Activated CD4-positive, alpha-beta memory T cell treated with anti-CD3 and anti-CD28 coated beads, Interleukin-2, amount 10 ng/mL, durations not matched to agents 7 days and 5 days (primary cell): ENCODE data around the gene ITGA5. TPM values are rescaled to one million over a fixed set of nuclear protein-coding genes. Genes with fewer than 3 reads are reported as not detected.
A peak's percentile ranks its signal among the peaks of the same experiment; 100 is the strongest.

Source experiments
- CTCF ChIA-PET: fragments of 350-600 bp; sonication (Branson Sonifier 250); formaldehyde crosslinking; loops from one replicate; lab custom pipeline; 2021; ENCODE audit warnings: antibody characterized with exemption, inconsistent platforms; lab: Charles Lee
- POLR2A ChIA-PET: fragments of 350-600 bp; sonication (Branson Sonifier 250); formaldehyde crosslinking; loops from one replicate; lab custom pipeline; 2021; ENCODE audit warnings: antibody characterized with exemption; lab: Charles Lee
- DNase-seq: peaks from one replicate; pipeline ENCODE4 v3.0.0-alpha.2; 2020
- H3K27ac Mint-ChIP-seq: one replicate; pipeline ENCODE4 v1.8.0; 2021; ENCODE audit warnings: mild to moderate bottlenecking, mixed read lengths
- H3K27me3 Mint-ChIP-seq: one replicate; pipeline ENCODE4 v1.8.0; 2021; ENCODE audit warnings: mixed read lengths
- H3K36me3 Mint-ChIP-seq: one replicate; pipeline ENCODE4 v1.8.0; 2021; ENCODE audit warnings: low read depth, mixed read lengths
- H3K4me1 Mint-ChIP-seq: one replicate; pipeline ENCODE4 v1.8.0; 2021; ENCODE audit warnings: mixed read lengths
- H3K4me3 Mint-ChIP-seq: one replicate; pipeline ENCODE4 v1.8.0; 2021; ENCODE audit warnings: mild to moderate bottlenecking, mixed read lengths
- H3K9me3 Mint-ChIP-seq: one replicate; pipeline ENCODE4 v1.8.0; 2021; ENCODE audit warnings: mixed read lengths
- total RNA-seq, 2 experiments: library from RNA; stranded (reverse); gene quantifications; one replicate each; pipeline ENCODE4 v1.2.3, GENCODE V29; 2021

ITGA5 gene
- total RNA-seq, 2 experiments from 2014 or later: 102 to 107 TPM

- ChIA-PET POLR2A (interaction anchor here (1.0 to 1.4 kb wide), 2 partner anchors 18 to 104 kb away, joined by 3 read pairs; partner anchors contain the start of gene NCKAP1L), CTCF (interaction anchor here (0.5 to 3.6 kb wide), 11 partner anchors 9 to 142 kb away, joined by 3 to 25 read pairs (median 4); no protein-coding TSS in a partner anchor)
- Mint-ChIP-seq H3K36me3 (peaks cover 54% of the 10 kb centered on the region), H3K9me3 (no peaks in the 10 kb centered on the region), H3K4me1 (peaks cover 44% of the 10 kb centered on the region), H3K4me3 (no peak overlapping the region), H3K27ac (no peak overlapping the region), H3K27me3 (no peaks in the 10 kb centered on the region)
- DNase-seq: no peak
These were observed 25.9 kb downstream of the ITGA5 start for GRCh38 chr12:54393207-54393609.

- Mint-ChIP-seq H3K9me3 (no peaks in the 10 kb centered on the region), H3K4me3 (no peak overlapping the region), H3K4me1 (peaks cover 39% of the 10 kb centered on the region), H3K36me3 (peaks cover 48% of the 10 kb centered on the region), H3K27me3 (no peaks in the 10 kb centered on the region), H3K27ac (no peak overlapping the region)
- CTCF ChIA-PET: interaction anchor here (0.8 to 3.6 kb wide), 9 partner anchors 9 to 50 kb away, joined by 3 to 25 read pairs (median 4); no protein-coding TSS in a partner anchor
- POLR2A ChIA-PET: interaction anchor here (1.4 kb wide), 1 partner anchor 18 kb away, joined by 3 read pairs; no protein-coding TSS in a partner anchor
- DNase-seq: no peak
These were observed 26.4 kb downstream of the ITGA5 start for GRCh38 chr12:54392485-54393206.

GRCh38 chr12:54390668-54391551, 28.2 kb downstream of the ITGA5 start:
- H3K36me3 Mint-ChIP-seq: peaks cover 34% of the 10 kb centered on the region
- POLR2A ChIA-PET: no interaction called here
- no peak overlapping the region for H3K27ac Mint-ChIP-seq
- CTCF ChIA-PET: interaction anchor here (1.1 to 3.6 kb wide), 2 partner anchors 10 to 48 kb away, joined by 4 to 25 read pairs; no protein-coding TSS in a partner anchor
- peak; percentile 59 for DNase-seq
- H3K9me3 Mint-ChIP-seq: no peaks in the 10 kb centered on the region
- no peak overlapping the region for H3K4me3 Mint-ChIP-seq
- H3K27me3 Mint-ChIP-seq: no peaks in the 10 kb centered on the region
- peaks cover 33% of the 10 kb centered on the region for H3K4me1 Mint-ChIP-seq

- Mint-ChIP-seq H3K27me3 (no peaks in the 10 kb centered on the region), H3K27ac (no peak overlapping the region), H3K36me3 (peaks cover 28% of the 10 kb centered on the region), H3K9me3 (no peaks in the 10 kb centered on the region), H3K4me1 (peaks cover 32% of the 10 kb centered on the region), H3K4me3 (no peak overlapping the region)
- ChIA-PET CTCF (no interaction called here), POLR2A (no interaction called here)
- no peak for DNase-seq
These were observed 28.8 kb downstream of the ITGA5 start for GRCh38 chr12:54390176-54390667.

- ChIA-PET CTCF (no interaction called here), POLR2A (no interaction called here)
- Mint-ChIP-seq H3K4me3 (no peak overlapping the region), H3K4me1 (peaks cover 27% of the 10 kb centered on the region), H3K36me3 (peaks cover 22% of the 10 kb centered on the region), H3K27me3 (no peaks in the 10 kb centered on the region), H3K9me3 (no peaks in the 10 kb centered on the region), H3K27ac (no peak overlapping the region)
- DNase-seq: no peak
These were observed 29.4 kb downstream of the ITGA5 start for GRCh38 chr12:54389607-54390175.

- Mint-ChIP-seq H3K36me3 (peaks cover 17% of the 10 kb centered on the region), H3K27me3 (no peaks in the 10 kb centered on the region), H3K9me3 (no peaks in the 10 kb centered on the region), H3K4me3 (no peak overlapping the region), H3K27ac (no peak overlapping the region), H3K4me1 (peaks cover 21% of the 10 kb centered on the region)
- ChIA-PET POLR2A (no interaction called here), CTCF (no interaction called here)
- no peak for DNase-seq
These were observed 29.9 kb downstream of the ITGA5 start for GRCh38 chr12:54389134-54389508.

- peaks cover 10% of the 10 kb centered on the region for H3K36me3 Mint-ChIP-seq
- no peak overlapping the region for H3K4me3 Mint-ChIP-seq
- H3K4me1 Mint-ChIP-seq: peaks cover 15% of the 10 kb centered on the region
- ChIA-PET CTCF (interaction anchor here (0.6 to 2.6 kb wide), 7 partner anchors 7 to 51 kb away, joined by 3 to 19 read pairs (median 4); no protein-coding TSS in a partner anchor), POLR2A (interaction anchor here (2.8 kb wide), 1 partner anchor 11 kb away, joined by 7 read pairs; no protein-coding TSS in a partner anchor)
- no peak for DNase-seq
- H3K27me3 Mint-ChIP-seq: no peaks in the 10 kb centered on the region
- no peaks in the 10 kb centered on the region for H3K9me3 Mint-ChIP-seq
- H3K27ac Mint-ChIP-seq: no peak overlapping the region
These were observed 30.6 kb downstream of the ITGA5 start for GRCh38 chr12:54388237-54389133.

GRCh38 chr12:54387114-54387467, 32.0 kb downstream of the ITGA5 start:
- CTCF ChIA-PET: interaction anchor here (0.9 to 2.6 kb wide), 5 partner anchors 12 to 52 kb away, joined by 3 to 19 read pairs (median 3); no protein-coding TSS in a partner anchor
- H3K36me3 Mint-ChIP-seq: peaks cover 5% of the 10 kb centered on the region
- DNase-seq: no peak
- H3K4me3 Mint-ChIP-seq: no peak overlapping the region
- no peak overlapping the region for H3K27ac Mint-ChIP-seq
- no peaks in the 10 kb centered on the region for H3K27me3 Mint-ChIP-seq
- peaks cover 16% of the 10 kb centered on the region for H3K4me1 Mint-ChIP-seq
- POLR2A ChIA-PET: interaction anchor here (1.0 to 2.8 kb wide), 3 partner anchors 12 to 107 kb away, joined by 3 to 7 read pairs (median 3); partner anchors contain the start of gene CBX5
- H3K9me3 Mint-ChIP-seq: no peaks in the 10 kb centered on the region

GRCh38 chr12:54386403-54387113, 32.5 kb downstream of the ITGA5 start:
- Mint-ChIP-seq H3K27me3 (no peaks in the 10 kb centered on the region), H3K4me3 (no peak overlapping the region), H3K27ac (no peak overlapping the region), H3K9me3 (no peaks in the 10 kb centered on the region), H3K4me1 (peaks cover 11% of the 10 kb centered on the region), H3K36me3 (peaks cover under 1% of the 10 kb centered on the region)
- CTCF ChIA-PET: interaction anchor here (0.9 to 2.6 kb wide), 6 partner anchors 13 to 61 kb away, joined by 3 to 19 read pairs (median 3); partner anchors contain the start of gene COPZ1
- POLR2A ChIA-PET: interaction anchor here (1.0 to 2.8 kb wide), 3 partner anchors 13 to 107 kb away, joined by 3 to 7 read pairs (median 3); partner anchors contain the start of gene CBX5
- DNase-seq: no peak

GRCh38 chr12:54385251-54385914, 33.7 kb downstream of the ITGA5 start:
- CTCF ChIA-PET: interaction anchor here (0.9 to 1.8 kb wide), 4 partner anchors 14 to 134 kb away, joined by 3 to 8 read pairs (median 4); partner anchors contain the start of gene COPZ1
- H3K4me3 Mint-ChIP-seq: no peak overlapping the region
- DNase-seq: no peak
- no peaks in the 10 kb centered on the region for H3K9me3 Mint-ChIP-seq
- H3K27ac Mint-ChIP-seq: no peak overlapping the region
- no peaks in the 10 kb centered on the region for H3K27me3 Mint-ChIP-seq
- H3K36me3 Mint-ChIP-seq: no peaks in the 10 kb centered on the region
- peaks cover 10% of the 10 kb centered on the region for H3K4me1 Mint-ChIP-seq
- POLR2A ChIA-PET: interaction anchor here (2.8 kb wide), 1 partner anchor 14 kb away, joined by 7 read pairs; no protein-coding TSS in a partner anchor
